Stimulated activated CD4-positive, alpha-beta T cell treated with anti-CD3 and anti-CD28 coated beads, Interleukin-2, amount 100 ng/mL, for 24 hours (primary cell): ENCODE results near the gene ACHE.

Source experiments
- DNase-seq, 2 donors: peaks; one replicate each; pipeline ENCODE4 v3.0.0-alpha.2; 2020

ACHE gene

DNA sequence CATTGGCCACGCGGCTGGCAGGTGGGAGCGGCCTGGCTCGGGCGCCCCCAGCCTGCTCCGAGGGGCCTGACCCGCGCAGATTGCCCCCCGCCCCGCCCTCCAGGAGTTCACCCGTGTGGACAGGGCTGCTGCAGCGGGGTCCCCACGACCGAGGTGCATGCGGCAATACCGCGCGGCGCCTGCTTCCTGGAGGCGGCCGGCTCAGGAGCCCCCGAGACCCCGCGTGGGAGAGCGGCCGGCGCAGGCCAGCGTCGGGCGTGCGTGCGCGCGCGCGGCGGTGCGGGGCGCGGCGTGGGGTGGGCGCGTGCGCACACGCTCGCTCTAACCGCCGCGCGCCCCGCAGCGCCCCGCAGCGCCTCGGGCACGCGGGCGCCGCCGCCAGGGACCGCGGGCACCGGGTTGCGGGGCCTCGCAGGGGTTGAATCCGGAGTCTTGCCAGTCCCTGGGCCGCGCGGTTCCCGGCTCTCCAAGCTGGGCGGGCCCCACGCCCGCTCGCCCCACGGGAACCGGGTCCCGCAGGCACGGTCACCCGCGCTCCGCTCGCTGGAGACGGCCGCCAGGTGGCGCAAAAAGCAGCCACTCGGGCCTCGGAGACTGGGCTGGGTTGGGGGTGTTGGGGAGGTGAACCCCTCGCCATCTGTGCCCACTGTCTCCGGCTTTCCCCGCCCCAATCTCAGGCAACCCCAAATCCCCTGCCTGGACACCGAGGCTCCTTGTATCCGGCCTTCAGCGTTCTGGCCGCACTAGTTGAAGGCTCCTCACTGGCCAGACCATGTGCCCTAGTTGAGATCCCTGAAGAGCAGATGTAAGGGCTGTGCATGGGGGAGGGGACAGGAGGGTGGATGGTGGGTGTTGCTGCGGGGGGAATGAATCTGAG, 1.3 kb upstream of the ACHE start:
- DNase-seq, result peak; percentile 62 to 76

GRCh38 chr7:100895956-100896731, 456 bp upstream of the ACHE start:
- peak in 1 of 2 donors; percentile 48 for DNase-seq

DNA sequence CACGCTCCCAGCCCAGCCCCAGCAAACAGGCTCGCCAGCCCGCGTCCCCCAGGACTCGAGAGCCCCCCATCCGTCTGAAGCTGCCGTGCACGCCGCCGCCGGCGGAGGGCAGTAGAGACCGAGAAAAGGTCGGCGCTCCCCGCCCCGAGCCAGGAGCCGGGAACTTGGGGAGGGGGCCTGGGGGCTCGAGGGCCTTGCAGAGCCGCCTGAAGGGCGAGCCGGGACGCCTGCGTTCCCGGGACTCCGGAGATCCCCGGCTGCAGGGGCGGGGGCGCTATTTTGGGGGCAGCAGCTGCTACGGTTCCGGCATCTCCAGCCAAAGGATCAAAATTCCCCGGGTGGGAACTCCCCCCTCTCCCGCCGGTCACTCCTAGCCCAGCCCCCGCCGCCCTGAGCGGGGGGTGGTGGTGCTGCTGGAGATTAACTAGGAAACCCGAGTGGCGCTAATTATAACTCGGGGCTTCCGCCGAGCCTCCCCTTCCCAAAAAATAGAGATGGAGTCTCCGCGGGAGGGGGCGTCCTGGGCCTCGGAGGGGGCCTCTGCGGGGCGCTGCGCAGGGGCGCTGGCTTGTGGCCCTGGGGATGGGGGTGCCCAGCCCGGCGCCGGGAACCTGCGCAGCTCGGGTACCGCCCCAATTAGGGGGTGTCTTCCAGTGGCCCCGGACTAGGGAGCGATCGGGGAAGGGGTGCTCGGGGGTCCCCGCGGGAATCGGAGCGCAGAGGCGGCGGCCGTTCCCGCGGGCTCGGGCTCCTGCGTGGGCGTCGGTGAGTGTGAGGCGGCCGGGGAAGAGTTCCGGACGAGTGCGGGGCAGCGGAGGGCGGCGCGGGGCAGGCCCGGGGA, 608 bp downstream of the ACHE start:
- DNase-seq, result peak; percentile 69 to 74

GRCh38 chr7:100893910-100894721, 1.6 kb downstream of the ACHE start:
- no peak for DNase-seq

DNA sequence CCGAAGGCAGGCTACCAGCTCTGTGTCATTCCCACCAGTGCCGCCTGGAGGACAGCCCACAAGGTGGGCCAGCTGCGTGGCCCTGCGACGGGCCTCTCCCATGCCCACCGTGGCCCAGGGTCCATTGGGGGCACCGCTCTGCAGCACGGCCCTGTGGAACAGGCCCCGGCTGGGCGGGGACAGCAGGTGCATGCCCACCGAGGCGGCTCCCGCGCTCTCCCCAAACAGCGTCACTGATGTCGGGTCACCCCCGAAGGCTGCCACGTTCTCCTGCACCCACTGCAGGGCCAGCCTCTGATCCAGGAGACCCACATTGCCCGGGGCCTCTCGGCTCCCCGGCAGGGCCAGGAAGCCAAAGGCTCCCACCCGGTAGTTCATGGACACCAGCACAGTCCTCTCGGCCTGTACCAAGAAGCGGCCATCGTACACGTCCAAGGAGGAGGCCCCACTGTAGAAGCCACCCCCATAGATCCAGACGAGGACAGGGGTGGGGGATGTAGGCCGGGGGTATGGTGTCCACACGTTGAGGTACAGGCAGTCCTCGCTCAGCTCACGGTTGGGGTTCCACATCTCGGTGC, 2.3 kb downstream of the ACHE start:
- DNase-seq, result no peak

DNA sequence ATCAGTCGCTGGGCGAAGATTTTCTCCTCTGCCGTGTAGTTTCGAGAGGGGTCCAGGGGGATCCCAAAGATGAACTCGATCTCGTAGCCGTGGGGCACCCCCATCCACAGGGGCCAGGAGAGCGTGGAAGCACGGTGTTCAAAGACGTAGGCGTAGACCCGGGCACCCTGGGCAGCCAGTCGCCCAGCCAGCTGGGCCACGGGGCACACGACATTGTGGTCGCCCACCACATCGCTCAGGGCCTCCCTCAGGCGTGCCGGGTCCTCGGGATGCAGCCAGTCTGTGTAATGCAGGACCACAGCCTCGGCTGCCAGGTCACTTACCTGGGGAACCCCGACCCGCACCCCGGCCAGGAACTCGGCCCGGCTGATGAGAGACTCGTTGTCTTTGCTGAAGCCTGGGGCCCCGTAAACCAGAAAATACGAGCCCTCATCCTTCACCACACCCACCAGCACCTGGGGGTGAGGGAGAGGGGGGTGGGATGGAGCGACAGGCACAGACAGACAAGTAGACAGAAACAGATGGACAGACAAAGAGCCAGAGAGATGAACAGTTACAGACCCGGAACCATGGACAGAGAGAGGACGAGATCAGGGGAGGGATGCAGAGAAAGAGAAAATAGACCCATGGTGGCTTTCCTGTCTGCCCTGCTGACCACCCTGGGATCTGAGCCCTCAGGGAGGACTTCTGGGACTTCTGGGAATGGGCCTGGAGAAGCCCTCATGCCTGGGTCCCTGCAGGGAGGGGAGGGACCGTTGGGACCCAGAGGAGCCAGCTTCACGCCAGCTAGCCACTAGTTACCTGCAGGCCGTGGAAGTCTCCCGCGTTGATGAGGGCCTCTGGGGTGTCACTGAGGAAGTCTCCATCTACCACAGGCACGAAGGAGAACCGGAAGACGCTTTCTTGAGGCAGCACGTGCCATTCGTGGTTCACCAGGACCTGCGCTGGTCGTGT, 3.0 kb downstream of the ACHE start:
- no peak for DNase-seq

DNA sequence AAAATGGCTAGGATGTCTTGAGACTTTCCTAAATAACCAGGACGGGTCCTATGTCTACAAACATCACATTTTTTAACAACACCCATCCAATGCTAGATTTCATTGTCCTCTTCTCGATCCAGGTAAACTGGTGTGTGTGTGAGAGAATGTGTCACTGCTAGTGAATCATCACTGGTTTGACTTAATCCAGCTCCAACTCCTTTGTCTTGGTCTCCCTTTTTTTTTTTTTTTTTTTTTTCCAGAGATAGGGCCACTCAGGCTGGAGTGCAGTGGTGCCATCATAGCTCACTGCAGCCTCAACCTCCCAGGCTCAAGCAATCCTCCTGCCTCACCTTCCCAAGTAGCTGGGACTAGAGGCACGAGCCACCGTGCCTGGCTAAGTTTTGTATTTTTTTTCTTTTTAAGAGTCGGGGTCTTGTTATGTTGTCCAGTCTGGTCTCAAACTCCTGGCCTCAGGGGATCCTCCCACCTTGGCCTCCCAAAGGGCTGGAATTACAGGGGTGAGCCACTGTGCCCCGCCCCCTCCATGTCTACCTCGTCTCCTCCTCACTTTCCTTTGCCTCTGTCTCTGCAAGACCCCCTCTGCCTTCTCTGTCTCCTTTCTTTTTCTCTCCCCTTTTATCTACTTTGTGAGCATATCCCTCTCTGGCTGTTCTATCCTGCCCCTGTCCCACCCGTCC, 4.0 kb downstream of the ACHE start:
- DNase-seq, result no peak

- DNase-seq, result no peak
Observed at GRCh38 chr7:100890653-100891567, 4.8 kb downstream of the ACHE start.

- DNase-seq, result no peak
Observed at GRCh38 chr7:100888988-100889750, 6.5 kb downstream of the ACHE start, which contains the start of gene UFSP1. TSS of gene UFSP1 (minus strand) at chr7:100889715. CDS start at chr7:100889271, 444 bp downstream.

DNA sequence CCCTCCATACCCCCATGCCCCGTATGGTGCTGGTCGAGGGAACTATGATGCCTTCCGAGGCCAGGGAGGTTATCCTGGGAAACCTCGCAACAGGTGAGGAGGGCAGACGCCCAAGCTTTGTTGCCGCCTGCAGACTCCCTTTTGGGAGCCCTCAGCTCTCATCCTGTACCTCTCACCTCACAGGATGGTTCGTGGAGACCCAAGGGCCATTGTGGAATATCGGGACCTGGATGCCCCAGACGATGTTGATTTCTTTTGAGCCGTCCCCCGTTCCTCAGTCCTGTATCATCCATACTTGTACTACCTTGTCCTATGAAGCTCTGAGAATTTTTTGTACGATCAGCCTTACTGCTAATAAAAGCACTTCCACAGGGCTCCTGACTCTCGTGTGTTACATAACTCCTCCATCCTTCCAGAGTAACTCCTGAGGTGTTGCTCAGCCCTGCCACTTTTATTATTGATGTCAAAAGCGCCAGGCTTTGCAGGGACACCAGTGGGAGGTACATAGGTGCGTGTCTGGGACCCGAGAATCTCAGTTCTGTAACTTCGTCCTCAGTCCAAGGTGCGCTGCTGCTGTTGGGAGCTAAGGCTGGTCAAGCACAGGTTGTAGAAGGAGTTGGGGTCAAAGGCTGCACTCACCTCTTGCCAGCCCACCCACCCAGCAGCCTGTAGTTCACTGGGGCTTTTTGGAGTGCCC, 7.2 kb downstream of the ACHE start:
- DNase-seq, result no peak

DNA sequence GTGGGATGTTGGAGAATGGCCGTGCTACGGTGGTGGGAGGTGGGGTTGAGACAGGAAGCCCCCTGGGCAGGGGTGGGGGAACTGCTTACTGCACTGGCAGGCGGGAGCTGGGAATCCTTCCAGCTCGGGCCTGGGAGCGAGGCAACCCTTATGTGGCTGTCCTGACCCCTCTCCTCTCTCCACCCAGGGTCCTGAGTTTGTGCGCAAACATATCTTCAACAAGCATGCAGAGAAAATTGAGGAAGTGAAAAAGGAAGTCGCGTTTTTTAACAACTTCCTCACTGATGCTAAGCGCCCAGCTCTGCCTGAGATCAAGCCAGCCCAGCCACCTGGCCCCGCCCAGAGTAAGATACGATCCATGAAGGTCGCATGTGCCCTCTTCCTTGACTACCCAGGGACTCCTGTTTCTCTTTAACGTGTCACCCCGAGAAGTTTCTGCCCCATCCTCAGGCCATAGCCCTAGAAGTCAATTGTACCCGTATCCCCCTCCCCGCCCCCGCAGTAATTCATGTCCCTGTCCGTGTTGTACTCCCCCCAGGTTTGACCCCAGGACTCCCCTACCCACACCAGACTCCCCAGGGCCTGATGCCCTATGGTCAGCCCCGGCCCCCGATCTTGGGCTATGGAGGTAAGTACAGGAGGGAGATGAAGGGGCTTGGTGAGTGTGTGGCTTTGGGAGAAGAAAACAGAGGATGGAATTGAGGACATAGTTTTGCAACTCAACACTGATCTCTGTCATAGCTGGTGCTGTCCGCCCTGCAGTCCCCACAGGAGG, 8.0 kb downstream of the ACHE start:
- peak; percentile 48 to 65 for DNase-seq

DNA sequence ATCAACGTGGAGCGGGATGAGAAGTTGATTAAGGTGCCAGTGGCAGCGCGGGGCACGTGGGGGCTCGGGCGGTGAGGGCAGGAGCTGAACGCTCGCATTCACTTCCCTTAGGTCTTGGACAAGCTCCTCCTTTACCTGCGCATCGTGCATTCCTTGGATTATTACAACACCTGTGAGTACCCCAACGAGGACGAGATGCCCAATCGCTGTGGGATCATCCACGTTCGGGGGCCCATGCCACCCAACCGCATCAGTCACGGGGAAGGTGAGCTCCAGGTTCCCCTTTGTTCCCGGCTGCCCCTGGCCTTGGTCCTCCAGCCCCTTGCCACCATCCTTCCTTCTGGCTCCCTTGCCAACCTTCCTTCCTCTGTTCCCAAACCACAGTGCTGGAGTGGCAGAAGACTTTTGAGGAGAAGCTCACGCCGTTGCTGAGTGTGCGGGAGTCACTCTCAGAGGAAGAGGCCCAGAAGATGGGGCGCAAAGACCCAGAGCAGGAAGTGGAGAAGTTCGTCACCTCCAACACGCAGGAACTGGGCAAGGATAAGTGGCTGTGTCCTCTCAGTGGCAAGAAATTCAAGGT, 8.7 kb downstream of the ACHE start:
- DNase-seq, result no peak

DNA sequence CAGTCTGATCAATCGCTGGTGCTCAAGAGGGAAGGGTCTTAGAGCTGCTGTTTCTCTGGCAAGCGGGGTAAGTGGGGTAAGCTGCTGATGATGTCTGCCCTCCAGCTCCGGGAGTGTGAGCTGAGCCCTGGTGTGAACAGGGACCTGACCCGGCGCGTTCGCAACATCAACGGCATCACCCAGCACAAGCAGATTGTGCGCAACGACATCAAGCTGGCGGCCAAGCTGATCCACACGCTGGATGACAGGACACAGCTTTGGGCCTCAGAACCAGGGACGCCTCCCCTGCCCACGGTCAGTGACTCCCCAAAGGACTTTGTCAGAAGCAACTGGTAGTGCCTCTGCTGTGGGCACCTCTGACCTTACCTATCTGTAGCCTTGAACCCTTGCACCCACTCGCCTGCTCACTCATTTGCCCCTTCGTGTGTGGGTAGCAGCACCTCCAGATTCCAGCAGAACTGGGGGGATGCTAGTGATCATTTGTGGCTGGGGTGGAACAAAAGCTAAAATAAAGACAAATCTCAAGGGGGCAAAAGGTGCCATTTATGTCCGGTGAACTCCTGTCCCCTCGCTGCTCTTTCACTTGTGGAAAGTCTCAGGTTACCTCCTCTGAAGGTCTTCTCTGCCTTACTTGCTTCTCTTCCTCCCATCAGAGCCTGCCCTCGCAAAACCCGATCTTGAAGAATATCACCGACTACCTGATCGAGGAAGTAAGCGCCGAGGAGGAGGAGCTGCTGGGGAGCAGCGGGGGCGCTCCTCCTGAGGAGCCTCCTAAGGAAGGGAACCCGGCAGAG, 9.3 kb downstream of the ACHE start:
- no peak for DNase-seq

DNA sequence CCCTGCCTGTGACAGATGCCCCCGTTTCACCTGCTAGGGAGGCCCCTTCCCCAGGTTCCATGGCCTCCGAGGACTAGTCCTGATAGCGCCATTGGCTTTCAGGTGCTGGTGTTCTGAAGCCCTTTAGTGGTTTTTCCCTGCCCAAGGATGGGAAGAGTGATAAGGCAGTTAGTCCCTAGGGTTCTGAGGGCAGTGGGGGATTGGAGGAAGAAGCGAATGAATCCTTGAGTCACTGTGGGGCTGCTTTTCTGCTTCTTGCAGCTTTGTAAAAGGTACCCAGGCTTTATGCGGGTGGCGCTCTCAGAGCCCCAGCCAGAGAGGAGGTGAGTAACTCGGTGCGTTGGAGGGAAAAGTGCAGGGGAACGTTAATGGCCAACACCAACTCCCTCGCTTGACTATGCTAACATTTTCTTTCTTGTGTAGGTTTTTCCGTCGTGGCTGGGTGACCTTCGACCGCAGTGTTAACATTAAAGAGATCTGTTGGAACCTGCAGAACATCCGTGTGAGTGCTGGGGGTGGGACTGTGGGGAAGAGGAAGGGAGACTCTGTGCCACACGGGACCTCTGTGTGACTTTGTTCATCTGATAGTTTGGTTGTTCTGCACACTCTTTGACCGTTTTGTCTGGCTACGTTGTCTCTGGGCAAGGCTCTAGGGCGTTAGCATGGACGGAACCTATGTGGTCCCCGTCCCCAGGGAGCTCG, 10.1 kb downstream of the ACHE start:
- no peak for DNase-seq
